BLaER1 (cell line): ENCODE measurements around the gene SLC12A6.

Experiments
- H3K27ac ChIP-seq: shearing (Covaris generic); formaldehyde crosslinking; 2 replicates; pipeline ENCODE4 v1.8.1; 2022
- H3K27me3 ChIP-seq: shearing (Covaris generic); formaldehyde crosslinking; 2 replicates; pipeline ENCODE4 v1.8.1; 2022
- H3K36me3 ChIP-seq: shearing (Covaris generic); formaldehyde crosslinking; 2 replicates; pipeline ENCODE4 v1.8.1; 2022
- H3K4me1 ChIP-seq: shearing (Covaris generic); formaldehyde crosslinking; 2 replicates; pipeline ENCODE4 v1.8.1; 2022
- H3K4me2 ChIP-seq: shearing (Covaris generic); formaldehyde crosslinking; 2 replicates; pipeline ENCODE4 v1.8.1; 2022
- H3K4me3 ChIP-seq: shearing (Covaris generic); formaldehyde crosslinking; 2 replicates; pipeline ENCODE4 v1.8.1; 2022
- H3K9ac ChIP-seq: shearing (Covaris generic); formaldehyde crosslinking; 2 replicates; pipeline ENCODE4 v1.8.1; 2022
- H3K9me3 ChIP-seq: shearing (Covaris generic); formaldehyde crosslinking; 2 replicates; pipeline ENCODE4 v1.8.1; 2022
- H4K20me1 ChIP-seq: shearing (Covaris generic); formaldehyde crosslinking; 2 replicates; pipeline ENCODE4 v1.8.1; 2022
- Cebpa-rat ChIP-seq: shearing (Covaris generic); IDR thresholded peaks from 2 replicates; pipeline ENCODE4 v1.8.1; 2022

Gene SLC12A6

DNA sequence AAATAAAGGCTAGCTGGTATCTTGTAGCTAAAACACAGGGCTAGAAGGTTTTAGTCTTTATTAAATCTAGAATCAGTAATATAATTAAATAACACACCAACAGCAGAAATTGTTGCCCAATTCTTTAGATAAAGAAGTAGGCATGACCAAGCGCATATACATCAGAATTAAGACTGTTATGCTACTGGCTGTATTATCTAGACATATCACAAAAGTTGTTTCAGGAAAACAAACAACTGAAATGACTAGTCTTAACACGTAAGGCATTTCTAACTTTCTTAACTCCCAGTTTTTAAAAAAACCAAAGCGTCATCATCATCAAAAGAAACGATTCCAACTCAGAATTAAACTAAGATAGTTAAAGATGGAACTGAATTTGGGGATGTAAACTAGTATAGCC lies 57.4 kb downstream of the SLC12A6 start:
- peaks cover 5% of the 10 kb centered on the region; the same call in 1 of the 2 replicates for H3K4me1 ChIP-seq
- H3K27ac ChIP-seq, result no peak overlapping the region
- no peak for TF ChIP-seq Cebpa-rat
- H3K4me2 ChIP-seq, result no peak overlapping the region
- H3K9ac ChIP-seq, result no peak overlapping the region
- H3K9me3 ChIP-seq, result no peaks in the 10 kb centered on the region; the same call in 1 of the 2 replicates
- 0 out of 2 replicates have a peak, but pooled peaks cover 4% of the 10 kb centered on the region for H4K20me1 ChIP-seq
- no peaks in the 10 kb centered on the region for H3K36me3 ChIP-seq
- H3K27me3 ChIP-seq, result no peaks in the 10 kb centered on the region
- H3K4me3 ChIP-seq, result no peak overlapping the region

DNA sequence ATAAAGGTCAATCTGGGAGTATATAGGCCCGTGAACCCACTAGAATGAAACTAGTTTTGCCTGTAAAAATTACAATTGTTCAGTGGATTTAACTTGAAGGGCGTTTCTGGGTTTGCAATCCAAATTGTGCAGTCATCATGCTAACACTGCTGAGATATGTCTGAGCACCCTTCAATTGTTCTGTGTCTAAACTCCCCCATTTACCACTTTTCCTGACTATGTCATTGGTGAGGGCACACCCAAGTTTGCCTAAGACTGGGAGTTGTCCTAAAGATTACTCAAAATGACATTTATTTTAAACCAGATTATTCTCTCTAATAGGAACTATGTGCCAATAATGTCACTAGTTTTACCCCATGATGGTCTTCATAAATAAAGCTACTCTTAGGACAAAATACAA lies 58.2 kb downstream of the SLC12A6 start:
- H4K20me1 ChIP-seq, result 0 out of 2 replicates have a peak, but pooled peaks cover 4% of the 10 kb centered on the region
- peaks cover 5% of the 10 kb centered on the region; the same call in 1 of the 2 replicates for H3K4me1 ChIP-seq
- no peaks in the 10 kb centered on the region; the same call in 1 of the 2 replicates for H3K9me3 ChIP-seq
- peaks cover 3% of the 10 kb centered on the region; the same call in 1 of the 2 replicates for H3K36me3 ChIP-seq
- H3K4me3 ChIP-seq, result no peak overlapping the region
- TF ChIP-seq Cebpa-rat, result no peak
- no peak overlapping the region for H3K4me2 ChIP-seq
- no peak overlapping the region for H3K9ac ChIP-seq
- H3K27ac ChIP-seq, result no peak overlapping the region
- H3K27me3 ChIP-seq, result no peaks in the 10 kb centered on the region

DNA sequence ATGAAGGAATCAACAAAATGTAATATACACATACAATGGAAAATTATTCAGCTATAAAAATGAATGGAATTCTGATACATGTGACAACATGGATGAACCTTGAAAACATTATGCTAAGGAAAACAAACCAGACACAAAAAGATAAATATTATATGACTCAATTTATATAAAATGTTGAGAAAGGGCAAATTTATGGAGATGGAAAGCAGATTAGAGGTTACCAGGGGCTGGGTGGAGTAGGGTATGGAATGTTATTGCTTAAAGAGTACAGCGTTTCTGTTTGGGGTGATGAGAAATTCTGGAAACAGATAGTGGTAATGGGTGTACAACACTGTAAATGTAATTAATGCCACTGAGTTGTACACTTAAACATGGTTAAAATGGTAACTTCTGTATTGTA lies 61.9 kb downstream of the SLC12A6 start:
- H3K4me1 ChIP-seq, result peaks cover 5% of the 10 kb centered on the region; the same call in 1 of the 2 replicates

DNA sequence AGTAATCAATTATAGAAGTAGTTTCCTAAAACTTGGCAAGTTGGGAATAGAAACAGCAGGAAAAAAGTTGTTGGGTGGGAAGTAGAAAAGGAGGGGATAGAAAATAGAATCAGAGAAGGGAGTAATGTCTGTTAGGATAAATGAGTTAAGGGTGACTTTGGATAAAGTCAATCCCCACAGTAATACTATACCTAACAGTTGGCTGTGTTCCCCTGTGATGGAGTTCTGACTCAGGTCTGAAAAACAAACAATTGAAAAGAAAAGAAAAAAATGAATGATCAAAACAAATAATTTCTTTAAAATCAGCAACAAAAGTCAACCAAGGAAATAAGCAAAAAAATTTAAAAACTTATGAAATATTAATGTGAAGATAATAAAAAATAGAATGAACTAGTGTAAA lies 62.4 kb downstream of the SLC12A6 start:
- Histone ChIP-seq H3K9ac (no peak overlapping the region), H3K36me3 (peaks cover 9% of the 10 kb centered on the region), H3K4me2 (no peak overlapping the region), H3K27me3 (no peaks in the 10 kb centered on the region), H3K4me3 (no peak overlapping the region), H3K9me3 (no peaks in the 10 kb centered on the region), H3K27ac (no peak overlapping the region), H4K20me1 (0 out of 2 replicates have a peak, but pooled peaks cover 4% of the 10 kb centered on the region), H3K4me1 (peaks cover 5% of the 10 kb centered on the region; the same call in 1 of the 2 replicates)
- no peak for TF ChIP-seq Cebpa-rat

More for the DNA sequence above, 61.9 kb downstream of the SLC12A6 start:
- H4K20me1 ChIP-seq, result 0 out of 2 replicates have a peak, but pooled peaks cover 4% of the 10 kb centered on the region
- H3K27me3 ChIP-seq, result no peaks in the 10 kb centered on the region
- no peak overlapping the region for H3K4me2 ChIP-seq
- no peak overlapping the region for H3K9ac ChIP-seq
- H3K9me3 ChIP-seq, result no peaks in the 10 kb centered on the region; the same call in 1 of the 2 replicates
- no peak for TF ChIP-seq Cebpa-rat
- H3K4me3 ChIP-seq, result no peak overlapping the region
- peaks cover 5% of the 10 kb centered on the region; the same call in 1 of the 2 replicates for H3K36me3 ChIP-seq
- no peak overlapping the region for H3K27ac ChIP-seq

DNA sequence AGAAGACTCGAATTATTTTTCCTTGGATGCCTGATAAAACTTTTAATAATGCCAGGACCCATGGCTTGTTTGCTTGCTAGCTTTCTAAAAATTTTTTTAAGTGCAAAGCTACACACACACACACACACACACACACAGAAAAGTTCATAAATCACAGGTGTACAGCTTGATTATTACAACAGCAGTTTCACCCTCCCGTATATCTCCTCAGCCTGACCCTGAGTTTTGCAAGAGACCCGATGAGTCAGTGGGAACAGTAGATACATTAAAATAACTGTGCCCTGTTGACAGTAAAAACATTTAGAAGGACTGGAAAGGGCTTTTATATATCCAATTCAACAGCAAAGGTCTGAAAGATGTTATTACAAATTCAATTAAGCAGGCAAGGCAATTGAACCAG lies 66.1 kb downstream of the SLC12A6 start:
- H3K9me3 ChIP-seq, result no peaks in the 10 kb centered on the region
- H3K27me3 ChIP-seq, result no peaks in the 10 kb centered on the region
- H4K20me1 ChIP-seq, result no peaks in the 10 kb centered on the region
- H3K9ac ChIP-seq, result no peak overlapping the region
- peaks cover 9% of the 10 kb centered on the region for H3K36me3 ChIP-seq
- H3K4me3 ChIP-seq, result no peak overlapping the region
- H3K4me1 ChIP-seq, result peaks cover 4% of the 10 kb centered on the region; the same call in 1 of the 2 replicates
- no peak overlapping the region for H3K27ac ChIP-seq
- TF ChIP-seq Cebpa-rat, result no peak
- no peak overlapping the region for H3K4me2 ChIP-seq

DNA sequence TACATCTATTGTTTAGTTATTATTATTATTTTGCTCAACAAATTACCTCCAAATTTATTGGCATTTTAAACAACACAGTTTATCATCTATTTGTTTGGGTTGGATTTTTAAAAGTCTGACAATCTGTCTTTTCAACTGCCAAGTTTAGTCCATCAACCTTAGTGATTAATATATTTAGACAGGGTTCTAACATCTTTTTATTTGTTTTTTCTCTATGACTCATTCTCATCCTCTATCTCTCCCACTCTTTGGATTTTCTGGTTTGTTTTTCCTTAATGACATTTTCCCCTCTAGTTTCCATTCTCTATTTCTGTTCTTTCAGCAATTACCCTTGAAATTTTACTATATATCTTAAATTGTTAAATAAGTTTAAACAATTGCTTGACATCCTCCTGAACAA lies 70.8 kb downstream of the SLC12A6 start:
- Histone ChIP-seq H3K4me2 (no peak overlapping the region), H3K4me1 (no peaks in the 10 kb centered on the region), H3K27ac (no peak overlapping the region), H3K27me3 (no peaks in the 10 kb centered on the region), H3K9me3 (no peaks in the 10 kb centered on the region; the same call in 1 of the 2 replicates), H3K4me3 (no peak overlapping the region), H3K9ac (no peak overlapping the region), H4K20me1 (no peaks in the 10 kb centered on the region), H3K36me3 (peaks cover 13% of the 10 kb centered on the region)
- TF ChIP-seq Cebpa-rat, result no peak

DNA sequence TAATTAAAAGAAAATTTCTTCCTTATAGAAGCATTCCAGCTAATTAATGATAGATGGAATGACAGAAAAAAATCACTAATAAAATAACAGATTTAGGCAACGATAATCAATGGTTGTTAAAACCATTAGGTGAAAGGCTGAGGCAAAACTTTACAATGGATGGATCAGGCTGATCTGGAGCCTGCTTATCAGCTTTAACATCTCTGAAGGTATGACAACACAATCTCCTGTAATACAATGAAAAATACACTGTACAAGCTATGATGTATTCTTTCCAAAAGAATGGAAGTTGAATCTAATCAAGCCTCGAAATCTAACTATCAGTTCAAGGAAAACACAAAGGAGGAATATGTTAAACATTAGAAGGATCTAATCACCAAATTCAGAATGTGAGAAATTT lies 73.5 kb downstream of the SLC12A6 start:
- H3K27ac ChIP-seq, result no peak overlapping the region
- H3K36me3 ChIP-seq, result peaks cover 11% of the 10 kb centered on the region; the same call in 1 of the 2 replicates
- TF ChIP-seq Cebpa-rat, result no peak
- H3K9ac ChIP-seq, result no peak overlapping the region
- H4K20me1 ChIP-seq, result no peaks in the 10 kb centered on the region
- no peaks in the 10 kb centered on the region; the same call in 1 of the 2 replicates for H3K9me3 ChIP-seq
- no peaks in the 10 kb centered on the region for H3K4me1 ChIP-seq
- no peak overlapping the region for H3K4me3 ChIP-seq
- no peaks in the 10 kb centered on the region for H3K27me3 ChIP-seq
- H3K4me2 ChIP-seq, result no peak overlapping the region

DNA sequence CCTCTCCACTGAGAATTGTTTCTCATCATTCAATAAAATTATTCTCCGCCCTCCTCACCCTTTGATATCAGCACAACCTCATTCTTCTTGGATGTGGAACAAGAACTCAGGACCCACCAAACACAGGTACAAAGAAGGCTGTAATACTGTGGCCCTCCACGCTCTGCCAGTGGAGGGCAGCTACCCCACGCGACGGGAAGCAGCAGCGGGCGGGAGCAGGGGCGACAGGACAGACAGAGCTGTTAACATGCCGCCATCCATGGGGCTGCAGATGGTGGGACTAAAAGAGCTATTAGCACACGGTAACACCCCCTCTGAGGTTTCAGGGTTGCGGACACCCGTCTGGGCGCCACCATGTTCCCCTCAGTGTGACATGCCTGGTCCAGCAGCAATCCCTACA lies 75.2 kb downstream of the SLC12A6 start:
- Histone ChIP-seq H3K27ac (no peak overlapping the region), H3K9me3 (no peaks in the 10 kb centered on the region; the same call in 1 of the 2 replicates), H3K36me3 (peaks cover 24% of the 10 kb centered on the region), H3K9ac (no peak overlapping the region), H4K20me1 (no peaks in the 10 kb centered on the region), H3K27me3 (no peaks in the 10 kb centered on the region), H3K4me3 (no peak overlapping the region), H3K4me2 (no peak overlapping the region), H3K4me1 (no peaks in the 10 kb centered on the region)
- TF ChIP-seq Cebpa-rat, result no peak

DNA sequence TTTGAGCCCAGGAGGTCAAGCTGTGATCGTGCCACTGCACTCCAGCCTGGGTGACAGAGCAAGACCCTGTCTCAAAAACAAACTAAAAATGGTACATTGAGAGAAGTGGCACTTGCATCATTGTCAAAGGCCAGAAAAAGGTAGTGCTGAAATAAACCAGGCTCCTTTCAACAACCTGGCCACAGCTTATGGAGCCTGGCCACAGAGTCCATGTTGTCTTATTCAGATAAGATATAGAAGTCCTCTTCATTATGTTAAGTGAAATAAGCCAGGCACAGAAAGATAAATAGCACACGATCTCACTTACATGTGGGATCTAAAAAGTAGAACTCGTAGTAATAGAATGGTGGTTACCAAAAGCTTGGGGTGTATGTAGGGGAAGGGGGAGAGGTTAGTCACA lies 78.0 kb downstream of the SLC12A6 start:
- Histone ChIP-seq H3K9me3 (no peaks in the 10 kb centered on the region; the same call in 1 of the 2 replicates), H3K27ac (no peak overlapping the region), H3K4me1 (no peaks in the 10 kb centered on the region), H3K4me2 (no peak overlapping the region), H4K20me1 (no peaks in the 10 kb centered on the region), H3K4me3 (no peak overlapping the region), H3K27me3 (no peaks in the 10 kb centered on the region), H3K36me3 (peaks cover 39% of the 10 kb centered on the region), H3K9ac (no peak overlapping the region)
- no peak for TF ChIP-seq Cebpa-rat

DNA sequence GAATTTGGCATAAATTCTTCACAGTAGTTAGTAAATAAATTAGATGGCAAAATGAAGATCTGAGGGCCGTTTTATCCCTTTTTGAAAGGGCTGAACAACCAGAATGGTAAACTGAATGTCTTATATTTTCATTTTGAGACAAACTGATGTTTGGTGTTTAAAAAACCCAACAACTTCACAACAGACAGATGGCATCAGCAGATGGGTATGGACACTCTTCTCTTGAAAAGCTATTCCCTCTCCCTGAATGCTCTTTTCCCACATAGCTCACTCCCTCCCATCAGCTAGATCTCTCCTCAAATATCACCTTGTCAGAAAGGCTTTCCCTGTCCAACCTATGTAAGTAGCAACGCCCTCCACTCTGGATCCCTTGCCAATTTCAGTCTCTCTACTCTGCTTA lies 79.4 kb downstream of the SLC12A6 start:
- H3K36me3 ChIP-seq, result peaks cover 52% of the 10 kb centered on the region

More for the DNA sequence above, 79.4 kb downstream of the SLC12A6 start:
- Histone ChIP-seq H3K9me3 (no peaks in the 10 kb centered on the region; the same call in 1 of the 2 replicates), H3K27me3 (no peaks in the 10 kb centered on the region), H3K4me3 (no peak overlapping the region), H3K4me1 (no peaks in the 10 kb centered on the region), H3K4me2 (no peak overlapping the region), H3K9ac (no peak overlapping the region), H3K27ac (no peak overlapping the region), H4K20me1 (no peaks in the 10 kb centered on the region)
- TF ChIP-seq Cebpa-rat, result no peak
